DND-41 (cell line): Measurements from ENCODE around the gene RNF123.
"Not testable (repeated sequence)": the region's sequence is repeated elsewhere in the genome, so short reads cannot be mapped to it uniquely, and the experiment has no call there.

Experiments used
- ATAC-seq: fragments of 200-7000 bp; cut with Tn5 transposase; 3 replicates; pipeline ENCODE4 v1.9.1; 2021; ENCODE audit warnings: low read depth; ENCODE audit not compliant: insufficient read depth
- DNase-seq: peaks from one replicate; pipeline ENCODE4 v3.0.0-alpha.2; 2020
- H2AFZ ChIP-seq: 2 replicates; pipeline ENCODE4 v1.6.0; 2012; ENCODE audit warnings: low read depth, low read length
- H3K27ac ChIP-seq: 2 replicates; pipeline ENCODE4 v1.5.1; 2012; ENCODE audit warnings: low read length, inconsistent platforms
- H3K27me3 ChIP-seq: fragments of 200-600 bp; sonication (generic); 2 replicates; pipeline ENCODE4 v1.6.0; 2012; ENCODE audit warnings: low read length, mild to moderate bottlenecking, inconsistent platforms; ENCODE audit not compliant: insufficient read depth, poor library complexity
- H3K36me3 ChIP-seq: 2 replicates; pipeline ENCODE4 v1.5.1; 2012; ENCODE audit warnings: low read length, inconsistent platforms; ENCODE audit not compliant: insufficient read depth
- H3K4me1 ChIP-seq: 2 replicates; pipeline ENCODE4 v1.5.1; 2012; ENCODE audit warnings: mild to moderate bottlenecking, low read length; ENCODE audit not compliant: insufficient read depth
- H3K4me2 ChIP-seq: 2 replicates; pipeline ENCODE4 v1.6.0; 2012; ENCODE audit warnings: mild to moderate bottlenecking, moderate library complexity, low read length, inconsistent platforms; ENCODE audit not compliant: insufficient read depth
- H3K4me3 ChIP-seq, 2 experiments: fragments of 200-600 bp in 1 of 2; shearing (Covaris generic) in 1 of 2; 2 replicates each; pipeline ENCODE4 v1.5.1; 2012 to 2016; ENCODE audit warnings: inconsistent platforms in 2 of 2, low read length in 2 of 2, mild to moderate bottlenecking in 2 of 2, low read depth in 1 of 2, moderate library complexity in 1 of 2
- H3K79me2 ChIP-seq: 2 replicates; pipeline ENCODE4 v1.6.0; 2012; ENCODE audit warnings: low read length, inconsistent platforms; ENCODE audit not compliant: insufficient read depth
- H3K9ac ChIP-seq: 2 replicates; pipeline ENCODE4 v1.6.0; 2012; ENCODE audit warnings: low read depth, mild to moderate bottlenecking, inconsistent platforms, low read length, moderate library complexity
- H3K9me3 ChIP-seq: 2 replicates; pipeline ENCODE4 v1.5.1; 2012; ENCODE audit warnings: low read length, moderate library complexity, mild to moderate bottlenecking, inconsistent platforms; ENCODE audit not compliant: insufficient read depth, severe bottlenecking
- H4K20me1 ChIP-seq: 2 replicates; pipeline ENCODE4 v1.6.0; 2012; ENCODE audit warnings: low read length; ENCODE audit not compliant: insufficient read depth
- EZH2 ChIP-seq: IDR thresholded peaks from 3 replicates; pipeline ENCODE4 v1.6.1; 2012; ENCODE audit warnings: borderline replicate concordance, low read depth, mild to moderate bottlenecking, moderate library complexity, low read length, inconsistent platforms; ENCODE audit not compliant: severe bottlenecking
- TF ChIP-seq, protein P1 (sequence below): IDR thresholded peaks from 2 replicates; pipeline ENCODE4 v1.5.1; 2012; ENCODE audit warnings: borderline replicate concordance, low read length, moderate library complexity, mild to moderate bottlenecking; ENCODE audit not compliant: poor library complexity, severe bottlenecking; ENCODE audit errors: extremely low read depth

The RNF123 gene

DNA sequence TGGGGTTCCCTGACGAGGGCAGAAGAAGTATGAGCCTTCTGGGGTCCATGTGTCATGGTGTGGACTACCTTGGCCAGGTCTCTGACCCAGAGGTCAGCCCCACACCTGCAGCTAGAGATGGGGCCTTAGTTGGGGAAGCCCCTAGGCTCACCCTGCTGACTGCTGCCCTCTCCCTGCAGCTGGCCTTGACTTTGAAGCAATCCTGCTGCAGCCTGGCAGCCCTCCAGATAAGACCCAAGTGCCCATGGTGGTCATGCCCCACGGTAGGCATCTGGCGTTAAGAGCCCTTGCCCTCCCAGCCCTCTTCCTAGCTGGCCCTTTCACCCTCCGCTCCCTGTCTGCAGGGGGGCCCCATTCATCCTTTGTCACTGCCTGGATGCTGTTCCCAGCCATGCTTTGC is 7.8 kb upstream of the RNF123 start:
- H3K9me3 ChIP-seq: no peaks in the 10 kb centered on the region
- no peak overlapping the region for H3K27ac ChIP-seq
- no peak for ATAC-seq
- no peak overlapping the region for H3K4me2 ChIP-seq
- 0 out of 2 replicates have a peak, but pooled peaks cover under 1% of the 10 kb centered on the region for H3K4me1 ChIP-seq
- H3K4me3 ChIP-seq: no peak overlapping the region
- H3K79me2 ChIP-seq: no peaks in the 10 kb centered on the region
- no peak overlapping the region for H3K9ac ChIP-seq
- no peak overlapping the region for H2AFZ ChIP-seq
- H3K36me3 ChIP-seq: peaks cover 79% of the 10 kb centered on the region
- TF ChIP-seq, protein P1, sequence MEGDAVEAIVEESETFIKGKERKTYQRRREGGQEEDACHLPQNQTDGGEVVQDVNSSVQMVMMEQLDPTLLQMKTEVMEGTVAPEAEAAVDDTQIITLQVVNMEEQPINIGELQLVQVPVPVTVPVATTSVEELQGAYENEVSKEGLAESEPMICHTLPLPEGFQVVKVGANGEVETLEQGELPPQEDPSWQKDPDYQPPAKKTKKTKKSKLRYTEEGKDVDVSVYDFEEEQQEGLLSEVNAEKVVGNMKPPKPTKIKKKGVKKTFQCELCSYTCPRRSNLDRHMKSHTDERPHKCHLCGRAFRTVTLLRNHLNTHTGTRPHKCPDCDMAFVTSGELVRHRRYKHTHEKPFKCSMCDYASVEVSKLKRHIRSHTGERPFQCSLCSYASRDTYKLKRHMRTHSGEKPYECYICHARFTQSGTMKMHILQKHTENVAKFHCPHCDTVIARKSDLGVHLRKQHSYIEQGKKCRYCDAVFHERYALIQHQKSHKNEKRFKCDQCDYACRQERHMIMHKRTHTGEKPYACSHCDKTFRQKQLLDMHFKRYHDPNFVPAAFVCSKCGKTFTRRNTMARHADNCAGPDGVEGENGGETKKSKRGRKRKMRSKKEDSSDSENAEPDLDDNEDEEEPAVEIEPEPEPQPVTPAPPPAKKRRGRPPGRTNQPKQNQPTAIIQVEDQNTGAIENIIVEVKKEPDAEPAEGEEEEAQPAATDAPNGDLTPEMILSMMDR: no peak
- TF ChIP-seq EZH2: no peak
- no peaks in the 10 kb centered on the region for H3K27me3 ChIP-seq
- H4K20me1 ChIP-seq: peaks cover 5% of the 10 kb centered on the region
- DNase-seq: no peak

DNA sequence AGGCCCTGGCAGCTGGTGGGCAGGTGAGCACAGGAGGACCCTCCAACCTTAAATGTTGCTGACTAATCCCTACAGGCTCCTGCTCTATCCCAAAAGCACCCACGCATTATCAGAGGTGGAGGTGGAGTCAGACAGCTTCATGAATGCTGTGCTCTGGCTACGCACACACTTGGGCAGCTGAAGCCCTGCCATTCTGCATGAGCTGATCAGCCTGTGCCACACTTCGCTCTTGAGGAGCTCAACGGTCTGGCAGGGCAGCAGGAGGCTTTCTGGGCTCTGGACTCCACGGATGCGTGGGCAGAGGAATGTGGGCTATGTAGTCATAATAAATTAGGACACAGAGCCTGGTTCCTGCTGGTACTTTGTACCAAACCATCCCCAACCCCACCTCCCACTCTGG is 6.2 kb upstream of the RNF123 start:
- H3K79me2 ChIP-seq: no peaks in the 10 kb centered on the region
- peaks cover 63% of the 10 kb centered on the region for H3K36me3 ChIP-seq
- DNase-seq: no peak
- H3K9ac ChIP-seq: no peak overlapping the region
- H3K27ac ChIP-seq: no peak overlapping the region
- no peaks in the 10 kb centered on the region; the same call in 1 of the 2 replicates for H4K20me1 ChIP-seq
- no peaks in the 10 kb centered on the region; the same call in 1 of the 2 replicates for H3K4me1 ChIP-seq
- no peak for ATAC-seq
- H3K4me3 ChIP-seq: no peak overlapping the region
- no peaks in the 10 kb centered on the region for H3K9me3 ChIP-seq
- no peak overlapping the region for H3K4me2 ChIP-seq
- no peaks in the 10 kb centered on the region for H3K27me3 ChIP-seq
- H2AFZ ChIP-seq: no peak overlapping the region
- TF ChIP-seq, protein P1: no peak
- no peak for TF ChIP-seq EZH2

DNA sequence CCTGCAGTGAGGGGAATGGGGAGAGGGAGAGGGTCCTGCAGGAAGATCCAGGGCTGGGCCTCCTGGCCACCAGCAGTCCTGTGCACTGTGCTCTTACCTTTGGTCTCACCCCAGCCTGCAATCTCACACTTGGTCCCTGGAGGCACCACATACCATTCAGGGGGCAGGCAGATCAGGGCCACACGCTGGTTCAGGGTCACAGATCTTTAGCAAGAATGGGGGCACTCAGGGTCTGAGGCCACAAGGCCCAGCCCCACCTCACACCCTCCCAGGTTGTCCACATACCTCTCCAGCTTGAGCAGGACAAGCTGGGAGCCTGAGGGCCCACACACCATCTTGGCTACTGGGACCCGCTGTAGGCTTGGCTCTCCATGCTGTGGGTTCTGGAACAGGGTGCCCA is 4.9 kb upstream of the RNF123 start:
- not testable (repeated sequence) for H3K27ac ChIP-seq, H2AFZ ChIP-seq, DNase-seq, H3K4me2 ChIP-seq, H3K27me3 ChIP-seq, ATAC-seq, H3K9ac ChIP-seq, H3K9me3 ChIP-seq, H3K4me3 ChIP-seq, H3K4me1 ChIP-seq, H4K20me1 ChIP-seq, H3K79me2 ChIP-seq
- H3K36me3 ChIP-seq: peaks cover 50% of the 10 kb centered on the region

GRCh38 chr3:49685103-49685502 is 4.3 kb upstream of the RNF123 start:
- H3K4me2 ChIP-seq, H3K9me3 ChIP-seq, ATAC-seq, H3K27me3 ChIP-seq, H3K27ac ChIP-seq, H2AFZ ChIP-seq, H3K9ac ChIP-seq, H4K20me1 ChIP-seq, H3K4me3 ChIP-seq, DNase-seq: not testable (repeated sequence)
- Histone ChIP-seq H3K36me3 (peaks cover 44% of the 10 kb centered on the region), H3K79me2 (peaks cover 10% of the 10 kb centered on the region), H3K4me1 (peaks cover 12% of the 10 kb centered on the region)

DNA sequence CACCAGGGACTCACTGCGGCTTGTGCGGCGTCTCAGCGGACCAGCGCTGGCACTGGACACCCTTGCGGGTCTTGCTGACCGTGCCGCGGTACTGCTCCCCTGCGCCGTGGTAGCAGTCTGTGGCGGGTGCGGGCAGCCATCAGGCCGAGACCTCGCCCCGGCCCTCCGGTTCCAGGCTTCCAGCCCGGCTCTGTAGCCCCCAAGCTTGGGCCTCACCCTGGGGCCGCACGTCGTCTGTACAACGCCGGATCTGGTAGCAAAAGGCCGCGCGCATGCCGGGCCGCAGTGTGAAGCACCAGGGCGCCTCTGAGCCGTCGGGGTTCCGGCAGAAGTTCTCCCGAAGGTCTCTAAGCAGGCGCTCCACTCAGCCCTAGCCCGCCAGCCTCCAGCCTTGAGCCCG is 3.5 kb upstream of the RNF123 start:
- not testable (repeated sequence) for H3K4me2 ChIP-seq, DNase-seq, H4K20me1 ChIP-seq, H3K27ac ChIP-seq, H2AFZ ChIP-seq, ATAC-seq, H3K9ac ChIP-seq, H3K4me3 ChIP-seq, H3K27me3 ChIP-seq, H3K9me3 ChIP-seq
- H3K4me1 ChIP-seq: peaks cover 19% of the 10 kb centered on the region
- H3K79me2 ChIP-seq: peaks cover 18% of the 10 kb centered on the region
- H3K36me3 ChIP-seq: peaks cover 36% of the 10 kb centered on the region

GRCh38 chr3:49686346-49686745 is 3.0 kb upstream of the RNF123 start:
- H3K36me3 ChIP-seq: peaks cover 31% of the 10 kb centered on the region
- peaks cover 23% of the 10 kb centered on the region for H3K79me2 ChIP-seq
- H3K9ac ChIP-seq, H3K9me3 ChIP-seq, H2AFZ ChIP-seq, H3K27me3 ChIP-seq, H3K27ac ChIP-seq, ATAC-seq, H4K20me1 ChIP-seq, DNase-seq, H3K4me3 ChIP-seq, H3K4me2 ChIP-seq: not testable (repeated sequence)
- peaks cover 24% of the 10 kb centered on the region for H3K4me1 ChIP-seq
